ENCODE measurements around the gene ACVR1.

Gene ACVR1

GRCh38 chr2:157771234-157771633 is 104.9 kb downstream of the ACVR1 start:
- TF ChIP-seq CTCF (conservative IDR thresholded peaks at IDR 0.05; ENCODE audit: control insufficient read depth, insufficient read depth, low read depth, low read length), result no peak
- no peak for DNase-seq (ENCODE audit: low read depth)
- H3K4me3 ChIP-seq (ENCODE audit: control insufficient read depth, low read depth, low read length), result no peak overlapping the region

GRCh38 chr2:157769856-157770255 is 106.3 kb downstream of the ACVR1 start:
- no peak for DNase-seq (ENCODE audit: low read depth)
- no peak for TF ChIP-seq CTCF (conservative IDR thresholded peaks at IDR 0.05; ENCODE audit: control insufficient read depth, insufficient read depth, low read depth, low read length)
- no peak overlapping the region for H3K4me3 ChIP-seq (ENCODE audit: control insufficient read depth, low read depth, low read length)

- TF ChIP-seq CTCF (conservative IDR thresholded peaks at IDR 0.05; ENCODE audit: control insufficient read depth, insufficient read depth, low read depth, low read length), result no peak
- H3K4me3 ChIP-seq (ENCODE audit: control insufficient read depth, low read depth, low read length), result no peak overlapping the region
- no peak for DNase-seq (ENCODE audit: low read depth)
Measured at GRCh38 chr2:157764386-157764785, 111.7 kb downstream of the ACVR1 start.

- TF ChIP-seq CTCF (conservative IDR thresholded peaks at IDR 0.05; ENCODE audit: control insufficient read depth, insufficient read depth, low read depth, low read length), result no peak
- peak; percentile 40 for DNase-seq (ENCODE audit: low read depth)
- H3K4me3 ChIP-seq (ENCODE audit: control insufficient read depth, low read depth, low read length), result no peak overlapping the region
Measured at GRCh38 chr2:157761520-157761919, 114.6 kb downstream of the ACVR1 start.

- DNase-seq (ENCODE audit: low read depth), result no peak
- TF ChIP-seq CTCF (conservative IDR thresholded peaks at IDR 0.05; ENCODE audit: control insufficient read depth, insufficient read depth, low read depth, low read length), result no peak
- no peak overlapping the region for H3K4me3 ChIP-seq (ENCODE audit: control insufficient read depth, low read depth, low read length)
Measured at GRCh38 chr2:157760949-157761348, 115.2 kb downstream of the ACVR1 start.

GRCh38 chr2:157759855-157760254 is 116.3 kb downstream of the ACVR1 start:
- no peak for TF ChIP-seq CTCF (conservative IDR thresholded peaks at IDR 0.05; ENCODE audit: control insufficient read depth, insufficient read depth, low read depth, low read length)
- no peak for DNase-seq (ENCODE audit: low read depth)
- H3K4me3 ChIP-seq (ENCODE audit: control insufficient read depth, low read depth, low read length), result no peak overlapping the region

- TF ChIP-seq CTCF (conservative IDR thresholded peaks at IDR 0.05; ENCODE audit: control insufficient read depth, insufficient read depth, low read depth, low read length), result no peak
- no peak for DNase-seq (ENCODE audit: low read depth)
- H3K4me3 ChIP-seq (ENCODE audit: control insufficient read depth, low read depth, low read length), result no peak overlapping the region
Measured at GRCh38 chr2:157758586-157758985, 117.5 kb downstream of the ACVR1 start.

Measured in fibroblast of mammary gland (primary cell).